HG03342 (cell line): ENCODE data around the gene BPIFB3.
"Not testable (repeated sequence)": the region's sequence is repeated elsewhere in the genome, so short reads cannot be mapped to it uniquely, and the experiment has no call there.

Experiments
- ATAC-seq: cut with Tn5 transposase; IDR thresholded peaks from one replicate; pipeline ENCODE4 v1.9.1; 2021; ENCODE audit warnings: mild to moderate bottlenecking, moderate library complexity; ENCODE audit not compliant: unreplicated experiment

The BPIFB3 gene

GRCh38 chr20:33027769-33028751 lies 25.6 kb upstream of the BPIFB3 start:
- ATAC-seq = no peak

- no peak for ATAC-seq
Measured at GRCh38 chr20:33028875-33029274, 24.8 kb upstream of the BPIFB3 start.

GRCh38 chr20:33030076-33030475 lies 23.6 kb upstream of the BPIFB3 start:
- ATAC-seq = no peak

- ATAC-seq = no peak
Measured at GRCh38 chr20:33030569-33030968, 23.1 kb upstream of the BPIFB3 start.

DNA sequence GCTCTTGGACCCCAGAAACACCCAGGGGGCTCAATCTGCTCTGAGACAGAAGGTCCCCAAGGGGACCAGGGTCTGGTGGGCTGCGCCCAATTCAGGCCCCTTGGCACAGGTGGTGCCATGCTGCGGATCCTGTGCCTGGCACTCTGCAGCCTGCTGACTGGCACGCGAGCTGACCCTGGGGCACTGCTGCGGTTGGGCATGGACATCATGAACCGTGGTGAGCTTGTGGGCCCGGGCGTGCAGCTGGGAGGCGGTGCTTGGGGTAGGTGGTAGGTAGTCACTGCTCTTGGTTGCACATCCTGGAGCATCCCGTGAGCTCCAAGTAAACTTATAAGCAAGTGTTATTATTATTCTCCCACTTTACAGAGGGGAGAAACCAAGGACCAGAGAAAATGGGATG lies 22.2 kb upstream of the BPIFB3 start, which contains the start of gene BPIFB6:
BPIFB6 (plus strand) TSS at position 118 of the 400 bp plus-strand sequence; CDS start at position 118, 0 bp downstream.
- ATAC-seq = no peak

DNA sequence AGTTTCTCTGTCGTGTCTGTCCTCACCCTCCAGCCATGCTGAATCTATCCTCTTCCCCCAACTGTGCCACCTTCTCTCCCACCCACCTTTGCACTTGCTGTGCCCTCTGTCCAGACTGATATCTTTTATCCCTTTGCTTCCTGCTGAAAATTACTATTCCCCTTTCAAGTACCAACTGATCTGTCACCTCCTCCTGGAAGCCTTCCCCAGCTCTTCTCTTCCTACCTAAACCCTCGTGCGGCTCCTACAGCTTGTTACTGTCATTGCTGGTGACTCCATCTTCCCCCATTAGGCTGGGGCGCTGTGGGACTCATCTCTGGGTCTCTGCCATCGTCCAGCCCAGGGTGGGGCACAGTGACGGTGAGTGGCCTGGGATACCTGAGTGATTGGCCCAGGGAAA lies 21.1 kb upstream of the BPIFB3 start:
- no peak for ATAC-seq

DNA sequence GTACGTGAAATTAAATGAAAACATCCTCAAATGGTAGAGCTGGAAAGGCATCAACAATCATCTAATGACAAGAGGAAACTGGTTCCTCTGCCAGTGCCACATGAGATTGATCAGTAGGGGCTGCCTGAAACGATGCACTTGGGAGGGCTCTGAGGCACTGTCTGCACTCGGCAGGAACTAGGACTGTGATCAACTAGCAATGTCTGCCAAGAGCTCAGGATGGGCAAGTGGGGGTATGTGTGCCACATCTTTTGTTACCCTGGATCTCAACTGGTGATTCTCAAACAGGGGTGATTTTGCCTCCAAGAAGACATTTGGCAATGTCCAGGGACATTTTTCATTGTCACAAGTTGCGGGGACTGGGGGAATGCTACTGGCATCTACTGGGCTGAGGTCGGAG lies 20.3 kb upstream of the BPIFB3 start:
- ATAC-seq = no peak

DNA sequence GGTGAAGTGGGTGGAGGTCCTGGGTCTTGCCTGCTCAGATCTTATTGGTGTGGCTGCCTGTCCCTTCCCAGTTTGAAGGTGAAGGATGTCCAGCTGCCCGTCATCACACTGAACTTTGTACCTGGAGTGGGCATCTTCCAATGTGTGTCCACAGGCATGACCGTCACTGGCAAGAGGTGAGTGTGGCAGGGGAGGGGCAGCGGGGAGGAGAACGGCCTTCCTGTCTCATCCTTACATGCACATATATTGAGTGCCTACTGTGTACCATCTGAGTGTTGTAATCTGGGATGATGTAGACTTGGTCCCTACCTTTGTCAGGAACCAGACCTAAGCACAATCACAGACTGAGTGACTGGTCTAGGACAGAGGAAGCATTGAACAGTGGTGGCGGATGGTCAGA lies 19.6 kb upstream of the BPIFB3 start:
- ATAC-seq = no peak

GRCh38 chr20:33034901-33035492 lies 18.7 kb upstream of the BPIFB3 start:
- ATAC-seq = no peak

GRCh38 chr20:33037456-33037855 lies 16.2 kb upstream of the BPIFB3 start:
- no peak for ATAC-seq

DNA sequence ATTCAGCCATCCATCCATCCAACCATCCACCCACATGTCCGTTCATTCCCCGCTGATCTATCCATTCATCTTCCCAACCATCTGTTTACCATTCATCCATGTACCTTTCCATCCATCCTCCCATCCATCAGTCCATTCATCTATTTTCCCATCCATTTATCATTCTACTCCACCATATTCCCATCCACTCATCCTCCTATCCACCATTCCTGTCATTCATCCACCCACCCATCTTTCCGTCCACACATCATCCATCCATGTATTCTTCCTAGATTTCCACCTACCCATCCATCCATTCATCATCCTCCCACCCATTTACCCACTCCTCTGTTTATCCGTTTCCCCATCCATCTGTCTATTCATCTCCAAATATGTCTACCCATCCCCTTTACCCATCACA lies 15.5 kb upstream of the BPIFB3 start:
- ATAC-seq = no peak

DNA sequence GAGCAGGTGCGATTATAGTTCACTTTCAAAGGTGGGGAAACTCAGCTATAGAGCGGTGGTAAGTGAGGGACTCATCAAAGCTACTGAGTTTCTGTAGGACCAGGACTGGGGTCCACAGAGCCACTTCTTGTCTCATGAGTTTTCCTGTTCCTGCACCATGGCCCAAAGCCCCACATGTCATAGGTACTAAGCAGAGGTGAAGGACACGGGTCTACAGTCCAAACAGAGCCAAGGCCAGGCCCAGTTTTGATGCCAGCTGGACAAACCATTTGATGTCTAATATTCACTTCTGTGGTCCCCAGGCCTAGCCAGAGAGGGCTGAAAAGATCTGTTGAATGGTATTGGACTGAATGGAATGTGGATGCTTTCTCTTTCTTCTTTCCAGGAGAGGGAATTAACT lies 11.3 kb upstream of the BPIFB3 start:
- ATAC-seq = no peak

GRCh38 chr20:33042983-33043730 lies 10.5 kb upstream of the BPIFB3 start:
- ATAC-seq = no peak

- no peak for ATAC-seq
Measured at GRCh38 chr20:33043731-33044181, 9.9 kb upstream of the BPIFB3 start.

DNA sequence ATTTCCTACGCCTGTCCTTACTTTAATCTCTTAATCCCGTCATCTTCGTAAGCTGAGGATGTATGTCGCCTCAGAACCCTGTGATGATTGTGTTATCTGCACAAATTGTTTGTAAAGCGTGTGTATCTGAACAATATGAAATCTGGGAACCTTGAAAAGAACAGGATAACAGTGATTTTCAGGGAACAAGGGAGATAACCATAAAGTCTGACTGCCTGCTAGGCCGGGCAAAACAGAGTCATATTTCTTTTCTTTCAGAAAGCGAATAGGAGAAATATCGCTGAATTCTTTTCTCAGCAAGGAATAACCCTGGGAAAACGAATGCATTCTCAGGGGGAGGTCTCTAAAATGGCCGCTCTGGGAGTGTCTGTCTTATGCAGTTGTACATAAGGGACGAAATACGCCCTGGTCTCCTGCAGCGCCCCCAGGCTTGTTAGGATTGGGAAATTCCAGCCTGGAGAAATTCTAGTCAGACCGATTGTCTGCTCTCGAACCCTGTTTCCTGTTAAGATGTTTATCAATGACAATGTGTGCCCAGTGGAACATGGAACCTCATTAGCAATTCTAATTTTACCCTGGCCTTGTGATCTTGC lies 8.5 kb upstream of the BPIFB3 start:
- ATAC-seq = not testable (repeated sequence)

DNA sequence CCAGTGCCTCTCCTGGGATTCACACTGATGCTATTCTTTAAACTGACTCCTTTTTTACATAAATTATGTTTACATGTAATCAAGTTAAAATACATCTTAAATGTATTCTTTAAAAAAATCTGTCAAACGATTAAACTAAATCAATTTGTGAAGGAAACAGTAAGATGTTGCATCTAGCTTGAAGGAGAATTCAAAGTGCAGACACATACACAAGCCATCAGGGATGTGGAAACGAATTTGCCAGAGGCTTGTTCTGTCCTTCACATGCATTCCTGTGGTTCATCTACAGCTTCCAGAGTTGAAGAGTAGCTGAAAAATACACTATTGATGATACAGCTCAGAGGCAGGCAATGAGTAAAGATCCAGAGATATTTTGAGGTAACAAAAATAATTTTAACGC lies 7.3 kb upstream of the BPIFB3 start:
- no peak for ATAC-seq

- no peak for ATAC-seq
Measured at GRCh38 chr20:33051333-33051732, 2.4 kb upstream of the BPIFB3 start.

DNA sequence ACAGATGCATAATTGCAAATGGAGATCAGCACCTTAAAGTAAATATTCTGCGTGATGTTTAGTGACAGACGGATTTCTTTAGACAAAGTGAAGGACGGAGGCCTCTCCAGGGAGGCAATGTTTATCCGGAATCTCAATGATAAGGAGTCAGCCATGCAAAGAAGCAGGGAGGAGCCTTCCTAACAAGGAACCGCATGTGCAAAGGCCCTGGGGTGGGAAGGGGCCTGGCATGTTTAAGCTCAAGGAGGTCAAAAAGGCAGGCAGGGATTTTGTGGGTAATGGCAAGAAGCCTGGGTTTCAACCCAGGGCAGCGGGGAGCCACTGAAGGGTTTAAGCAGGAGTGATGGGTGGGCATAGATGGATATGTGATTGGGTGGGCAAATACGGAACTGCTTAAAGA lies 678 bp downstream of the BPIFB3 start:
- no peak for ATAC-seq

GRCh38 chr20:33054791-33055190 lies 1.1 kb downstream of the BPIFB3 start:
- no peak for ATAC-seq

GRCh38 chr20:33059136-33059535 lies 5.4 kb downstream of the BPIFB3 start:
- no peak for ATAC-seq
